Fibroblast of the aortic adventitia (primary cell): ENCODE data around the gene TMTC2. TPM values are rescaled to one million over a fixed set of nuclear protein-coding genes. Genes with fewer than 3 reads are reported as not detected.

Experiments
- DNase-seq: peaks from one replicate; pipeline ENCODE4 v3.0.0-alpha.2; 2010; ENCODE audit warnings: low read depth
- H3K4me3 ChIP-seq: 2 replicates; pipeline ENCODE4 v1.5.1; 2011; ENCODE audit warnings: low read depth, mild to moderate bottlenecking, control low read depth, low read length, moderate library complexity
- total RNA-seq: library from RNA; depleted of rRNA; stranded (reverse); fragments of >200 nt; gene quantifications from 2 replicates; pipeline ENCODE4 v1.2.3, GENCODE V29; 2012; ENCODE audit warnings: low replicate concordance
- TF ChIP-seq, protein P1 (sequence below): IDR thresholded peaks from 2 replicates; pipeline ENCODE4 v1.5.1; 2011; ENCODE audit warnings: mild to moderate bottlenecking, low read length, control low read depth, inconsistent platforms; ENCODE audit not compliant: insufficient read depth

The TMTC2 gene
- total RNA-seq, 1 donor, result 21.1 TPM

DNA sequence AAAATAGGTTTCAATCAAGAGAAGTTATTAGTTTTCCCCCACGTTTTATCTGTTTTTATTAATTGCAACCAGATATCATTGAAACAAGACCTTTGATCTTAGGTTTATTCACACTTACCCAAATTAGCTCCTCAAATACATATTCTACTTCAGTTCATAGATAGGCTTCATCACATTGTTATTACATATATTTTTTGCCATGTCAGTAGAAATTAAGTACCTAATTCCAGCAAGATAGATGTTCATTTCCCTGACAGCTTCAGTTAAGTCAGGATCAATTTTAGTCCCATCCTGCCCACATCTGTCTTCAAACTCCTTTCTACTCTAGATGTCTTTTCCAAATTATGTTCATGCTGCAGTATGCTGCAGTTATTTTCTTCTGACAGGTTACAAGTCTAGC, 388.8 kb downstream of the TMTC2 start:
- no peak for DNase-seq
- TF ChIP-seq, protein P1, sequence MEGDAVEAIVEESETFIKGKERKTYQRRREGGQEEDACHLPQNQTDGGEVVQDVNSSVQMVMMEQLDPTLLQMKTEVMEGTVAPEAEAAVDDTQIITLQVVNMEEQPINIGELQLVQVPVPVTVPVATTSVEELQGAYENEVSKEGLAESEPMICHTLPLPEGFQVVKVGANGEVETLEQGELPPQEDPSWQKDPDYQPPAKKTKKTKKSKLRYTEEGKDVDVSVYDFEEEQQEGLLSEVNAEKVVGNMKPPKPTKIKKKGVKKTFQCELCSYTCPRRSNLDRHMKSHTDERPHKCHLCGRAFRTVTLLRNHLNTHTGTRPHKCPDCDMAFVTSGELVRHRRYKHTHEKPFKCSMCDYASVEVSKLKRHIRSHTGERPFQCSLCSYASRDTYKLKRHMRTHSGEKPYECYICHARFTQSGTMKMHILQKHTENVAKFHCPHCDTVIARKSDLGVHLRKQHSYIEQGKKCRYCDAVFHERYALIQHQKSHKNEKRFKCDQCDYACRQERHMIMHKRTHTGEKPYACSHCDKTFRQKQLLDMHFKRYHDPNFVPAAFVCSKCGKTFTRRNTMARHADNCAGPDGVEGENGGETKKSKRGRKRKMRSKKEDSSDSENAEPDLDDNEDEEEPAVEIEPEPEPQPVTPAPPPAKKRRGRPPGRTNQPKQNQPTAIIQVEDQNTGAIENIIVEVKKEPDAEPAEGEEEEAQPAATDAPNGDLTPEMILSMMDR, result no peak
- no peak overlapping the region for H3K4me3 ChIP-seq

GRCh38 chr12:83077041-83077440, 390.3 kb downstream of the TMTC2 start:
- DNase-seq, result no peak
- no peak overlapping the region for H3K4me3 ChIP-seq
- TF ChIP-seq, protein P1, result no peak

DNA sequence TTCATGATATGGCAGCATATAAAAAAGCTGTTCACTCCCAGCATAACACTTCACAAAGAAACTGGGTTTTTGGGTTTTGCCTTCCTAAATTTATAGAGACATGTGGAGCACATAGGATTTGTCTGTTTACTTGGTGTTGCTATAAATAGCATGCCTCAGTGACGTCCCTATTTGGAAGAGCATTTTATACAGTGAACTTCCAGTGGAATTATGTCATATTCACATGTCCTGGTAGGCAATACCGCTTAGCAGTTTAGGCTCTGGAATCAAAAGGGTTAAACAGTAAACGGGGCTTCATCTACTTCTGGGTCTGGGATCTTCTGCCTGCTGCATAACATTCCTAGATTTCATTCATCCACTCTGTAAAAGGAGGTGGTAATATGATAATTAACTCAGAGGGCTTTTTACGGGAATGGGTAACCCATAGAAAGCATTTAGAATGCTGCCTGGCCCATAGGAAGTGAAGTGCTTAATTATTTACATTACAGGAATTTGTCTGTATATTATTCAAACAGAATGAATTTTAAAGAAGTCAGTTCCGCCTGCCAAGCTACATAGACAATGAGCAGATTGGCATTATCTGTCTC, 396.1 kb downstream of the TMTC2 start:
- no peak for DNase-seq
- TF ChIP-seq, protein P1, result no peak
- no peak overlapping the region for H3K4me3 ChIP-seq

DNA sequence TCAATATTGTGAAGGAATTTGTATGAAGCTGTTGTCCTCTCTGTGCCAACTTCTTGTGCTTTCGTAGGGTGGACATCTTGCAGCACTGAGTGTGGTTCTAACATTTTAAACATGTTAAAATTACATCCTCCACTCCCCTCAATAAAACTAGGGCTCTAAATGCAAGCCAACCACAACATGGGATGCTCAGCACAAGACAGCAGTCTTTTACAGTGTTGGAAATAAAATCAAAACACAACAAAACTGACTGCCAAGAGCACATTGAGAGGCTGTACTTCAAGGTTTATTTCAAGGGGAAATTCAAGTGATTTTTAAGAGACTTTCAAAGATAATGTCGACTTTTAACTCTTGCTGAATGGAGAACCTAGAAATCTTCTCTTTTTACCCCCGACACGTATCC, 396.9 kb downstream of the TMTC2 start:
- no peak overlapping the region for H3K4me3 ChIP-seq
- DNase-seq, result no peak
- TF ChIP-seq, protein P1, result no peak

DNA sequence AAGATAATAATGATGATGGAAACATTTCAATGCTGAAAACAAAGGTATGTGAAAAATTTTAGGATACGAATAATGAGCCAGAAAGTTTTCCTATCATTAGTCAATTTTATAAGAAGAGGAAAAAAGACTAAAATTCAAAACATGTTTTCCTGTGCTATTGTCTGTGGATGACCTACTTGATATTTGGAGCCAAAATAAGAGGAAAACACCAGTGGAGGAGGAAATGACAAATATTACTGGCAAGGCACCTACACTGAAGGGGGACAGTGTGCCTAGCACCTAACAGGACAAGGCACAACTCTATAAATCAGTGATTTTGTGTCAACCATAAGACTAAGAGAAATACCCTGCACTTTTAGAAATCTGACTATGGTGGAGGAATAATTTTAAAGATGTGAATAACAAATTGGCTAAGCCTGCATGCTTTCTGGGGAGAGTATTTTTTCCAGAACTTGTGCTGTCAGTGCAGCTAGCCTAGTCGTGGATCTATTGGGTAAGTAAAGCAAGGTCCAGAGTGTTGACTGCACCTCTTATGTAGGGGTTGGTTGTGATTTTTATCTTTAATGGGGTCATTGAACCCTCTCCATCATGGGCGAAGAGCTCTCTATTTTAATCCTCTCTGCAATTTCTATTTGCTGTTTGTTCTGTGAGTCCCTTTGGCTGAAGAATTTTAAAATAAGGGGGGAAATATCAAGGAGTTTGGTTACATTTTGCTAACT, 398.0 kb downstream of the TMTC2 start:
- H3K4me3 ChIP-seq, result no peak overlapping the region
- no peak for DNase-seq
- TF ChIP-seq, protein P1, result no peak

DNA sequence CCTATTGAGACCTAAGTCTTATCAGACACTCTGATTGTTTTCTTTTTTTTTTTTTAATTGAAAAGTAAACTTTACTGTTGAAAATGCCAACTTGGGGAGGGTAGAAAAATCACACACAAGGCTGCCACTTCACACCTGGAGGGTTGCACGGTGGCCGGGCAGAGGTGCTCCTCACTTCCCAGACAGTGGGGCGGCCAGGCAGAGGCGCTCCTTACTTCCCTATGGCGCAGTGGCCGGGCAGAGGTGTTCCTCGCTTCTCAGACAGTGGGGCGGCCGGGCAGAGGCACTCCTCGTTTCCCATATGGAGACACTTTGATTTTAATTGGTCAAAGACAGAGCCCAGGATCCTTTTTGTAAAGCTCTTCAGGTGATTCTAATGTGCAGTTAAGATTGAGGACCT, 399.3 kb downstream of the TMTC2 start:
- no peak overlapping the region for H3K4me3 ChIP-seq
- no peak for DNase-seq
- TF ChIP-seq, protein P1, result no peak
